ENCODE results near the gene CYS1. TPM values are rescaled to one million over a fixed set of nuclear protein-coding genes. Genes with fewer than 3 reads are reported as not detected.

CYS1 gene
- total and polyA plus RNA-seq, 2 of the 13 experiments (the other 11 are each of a cell fraction or from before 2014, with no cell fraction given): 0.04 TPM; not detected in 1

DNA sequence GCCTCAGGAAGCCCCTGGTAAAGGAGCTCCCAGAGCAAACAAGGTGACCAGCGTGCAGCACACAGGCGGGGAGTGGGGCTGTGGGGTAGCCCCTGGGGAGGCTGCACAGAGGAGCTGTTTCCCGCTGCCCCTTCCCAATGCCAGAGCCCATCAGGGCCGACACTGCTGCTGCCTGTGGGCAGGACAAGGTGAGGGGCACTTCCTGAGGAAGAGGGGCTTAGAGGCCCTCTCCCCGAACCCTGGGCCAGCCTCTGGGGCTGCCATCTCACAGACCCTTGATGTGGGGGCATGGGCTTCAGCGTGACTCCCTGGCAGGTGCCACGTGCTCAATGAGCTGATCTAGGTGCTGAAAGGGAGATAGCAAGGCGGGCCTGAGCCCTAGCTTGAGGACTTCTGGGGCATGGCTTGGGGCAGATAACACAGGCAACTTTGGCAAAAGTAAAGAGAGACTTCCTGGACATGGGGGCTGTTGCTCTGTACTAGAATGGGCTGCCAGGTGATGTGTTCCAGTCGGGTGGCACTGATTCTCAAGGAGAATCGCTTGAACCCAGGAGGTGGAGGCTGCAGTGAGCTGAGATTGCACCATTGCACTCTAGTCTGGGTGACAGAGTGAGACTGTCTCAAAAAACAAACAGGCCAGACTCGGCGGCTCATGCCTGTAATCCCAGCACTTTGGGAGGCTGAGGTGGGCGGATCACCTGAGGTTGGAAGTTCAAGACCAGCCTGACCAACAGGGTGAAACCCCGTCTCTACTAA is 46.8 kb downstream of the CYS1 start (continued):
- TF ChIP-seq, protein P1, sequence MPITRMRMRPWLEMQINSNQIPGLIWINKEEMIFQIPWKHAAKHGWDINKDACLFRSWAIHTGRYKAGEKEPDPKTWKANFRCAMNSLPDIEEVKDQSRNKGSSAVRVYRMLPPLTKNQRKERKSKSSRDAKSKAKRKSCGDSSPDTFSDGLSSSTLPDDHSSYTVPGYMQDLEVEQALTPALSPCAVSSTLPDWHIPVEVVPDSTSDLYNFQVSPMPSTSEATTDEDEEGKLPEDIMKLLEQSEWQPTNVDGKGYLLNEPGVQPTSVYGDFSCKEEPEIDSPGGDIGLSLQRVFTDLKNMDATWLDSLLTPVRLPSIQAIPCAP (CRISPR knock-in tag; IDR thresholded peaks at IDR 0.05; ENCODE audit: low read depth): no peak
- TF ChIP-seq HOXA9 (CRISPR knock-in tag; IDR thresholded peaks at IDR 0.05; ENCODE audit: borderline replicate concordance): no peak
- peak; percentile 65; the same call in 1 of the 2 replicates for TF ChIP-seq ZNF605 (CRISPR knock-in tag; IDR thresholded peaks at IDR 0.05)
- TF ChIP-seq ZBTB7A (CRISPR knock-in tag; IDR thresholded peaks at IDR 0.05): 0 out of 2 replicates have a peak, but pooled peaks have one; percentile 18
- TF ChIP-seq HDAC1 (CRISPR knock-in tag; IDR thresholded peaks at IDR 0.05): no peak
- no peak for TF ChIP-seq PAF1 (CRISPR knock-in tag; IDR thresholded peaks at IDR 0.05)
- TF ChIP-seq U2AF2 (IDR thresholded peaks at IDR 0.05; ENCODE audit: low read depth, low read length): no peak
- peak; percentile 50; the same call in 1 of the 2 replicates for TF ChIP-seq ZMYM3 (CRISPR knock-in tag; IDR thresholded peaks at IDR 0.05)
- TF ChIP-seq, protein P2, sequence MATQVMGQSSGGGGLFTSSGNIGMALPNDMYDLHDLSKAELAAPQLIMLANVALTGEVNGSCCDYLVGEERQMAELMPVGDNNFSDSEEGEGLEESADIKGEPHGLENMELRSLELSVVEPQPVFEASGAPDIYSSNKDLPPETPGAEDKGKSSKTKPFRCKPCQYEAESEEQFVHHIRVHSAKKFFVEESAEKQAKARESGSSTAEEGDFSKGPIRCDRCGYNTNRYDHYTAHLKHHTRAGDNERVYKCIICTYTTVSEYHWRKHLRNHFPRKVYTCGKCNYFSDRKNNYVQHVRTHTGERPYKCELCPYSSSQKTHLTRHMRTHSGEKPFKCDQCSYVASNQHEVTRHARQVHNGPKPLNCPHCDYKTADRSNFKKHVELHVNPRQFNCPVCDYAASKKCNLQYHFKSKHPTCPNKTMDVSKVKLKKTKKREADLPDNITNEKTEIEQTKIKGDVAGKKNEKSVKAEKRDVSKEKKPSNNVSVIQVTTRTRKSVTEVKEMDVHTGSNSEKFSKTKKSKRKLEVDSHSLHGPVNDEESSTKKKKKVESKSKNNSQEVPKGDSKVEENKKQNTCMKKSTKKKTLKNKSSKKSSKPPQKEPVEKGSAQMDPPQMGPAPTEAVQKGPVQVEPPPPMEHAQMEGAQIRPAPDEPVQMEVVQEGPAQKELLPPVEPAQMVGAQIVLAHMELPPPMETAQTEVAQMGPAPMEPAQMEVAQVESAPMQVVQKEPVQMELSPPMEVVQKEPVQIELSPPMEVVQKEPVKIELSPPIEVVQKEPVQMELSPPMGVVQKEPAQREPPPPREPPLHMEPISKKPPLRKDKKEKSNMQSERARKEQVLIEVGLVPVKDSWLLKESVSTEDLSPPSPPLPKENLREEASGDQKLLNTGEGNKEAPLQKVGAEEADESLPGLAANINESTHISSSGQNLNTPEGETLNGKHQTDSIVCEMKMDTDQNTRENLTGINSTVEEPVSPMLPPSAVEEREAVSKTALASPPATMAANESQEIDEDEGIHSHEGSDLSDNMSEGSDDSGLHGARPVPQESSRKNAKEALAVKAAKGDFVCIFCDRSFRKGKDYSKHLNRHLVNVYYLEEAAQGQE (IDR thresholded peaks at IDR 0.05; ENCODE audit: borderline replicate concordance in 1 of 2, low read depth in 1 of 2, low read length in 2 of 2): peak; percentile 33 to 85
- no peak for TF ChIP-seq PITX1 (CRISPR knock-in tag; IDR thresholded peaks at IDR 0.05)
- 0 out of 2 replicates have a peak, but pooled peaks have one; percentile 34 for TF ChIP-seq ZNF224 (CRISPR knock-in tag; IDR thresholded peaks at IDR 0.05)

Measured in HepG2 (cell line).